ENCODE results near the gene MKLN1.

Gene MKLN1

DNA sequence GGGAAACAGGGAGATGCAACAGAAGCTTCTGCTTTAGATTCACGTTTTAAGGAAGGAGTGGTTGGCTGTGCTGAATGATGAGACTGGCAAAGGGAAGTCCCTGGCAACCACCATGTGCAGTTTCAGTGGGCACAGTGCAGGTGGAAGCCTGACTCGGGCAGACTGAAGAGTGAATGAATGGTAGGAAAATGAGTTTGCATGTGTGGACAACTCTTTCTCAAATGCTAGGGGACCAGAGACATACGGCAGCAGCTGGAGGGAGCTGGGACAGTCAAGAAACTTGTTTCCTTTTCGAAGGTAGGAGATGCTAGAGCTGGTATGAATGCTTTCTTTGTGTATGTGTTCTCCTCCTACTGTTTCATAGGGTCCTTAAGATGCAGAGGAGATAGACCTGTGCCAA is 199.8 kb downstream of the MKLN1 start:
- no peak for DNase-seq

DNA sequence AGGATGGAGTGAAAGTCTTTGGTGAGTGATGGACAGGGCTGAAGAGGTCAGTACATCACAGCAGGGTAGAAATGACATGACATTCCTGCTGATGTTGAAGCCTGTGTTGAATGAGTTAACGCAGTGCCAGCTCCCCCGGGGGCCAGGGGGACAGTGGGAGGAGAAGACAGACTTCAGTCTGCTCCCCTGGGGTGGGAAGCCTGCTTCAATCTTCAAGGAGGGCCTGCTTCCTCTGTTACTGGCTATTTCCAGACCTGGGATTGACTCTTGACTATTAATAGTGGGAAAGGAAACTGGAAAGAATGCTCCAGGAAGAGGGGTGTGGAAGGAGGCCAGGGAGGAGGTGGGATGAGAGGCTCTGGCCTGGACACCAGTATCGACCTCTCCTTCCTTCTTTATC is 201.5 kb downstream of the MKLN1 start:
- DNase-seq: no peak

DNA sequence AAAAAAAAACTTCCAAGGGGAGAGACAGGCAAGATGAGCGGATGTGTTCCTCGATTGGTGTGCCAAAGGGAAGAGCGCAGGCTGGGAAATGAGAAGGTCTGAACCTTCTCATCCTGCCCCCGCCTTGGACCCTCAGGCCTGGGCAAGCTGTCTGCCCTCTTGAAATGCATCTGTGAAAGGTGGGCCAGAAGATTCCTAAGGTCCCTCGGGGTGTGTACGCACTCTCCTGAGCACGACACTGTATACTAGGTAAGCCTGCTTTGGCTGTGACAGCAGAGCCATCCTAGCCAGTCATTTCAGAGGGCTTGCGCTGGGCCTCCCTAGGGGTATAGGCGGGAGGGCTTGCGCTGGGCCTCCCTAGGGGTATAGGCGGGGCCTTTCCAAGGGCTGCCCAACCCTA is 201.9 kb downstream of the MKLN1 start:
- no peak for DNase-seq

DNA sequence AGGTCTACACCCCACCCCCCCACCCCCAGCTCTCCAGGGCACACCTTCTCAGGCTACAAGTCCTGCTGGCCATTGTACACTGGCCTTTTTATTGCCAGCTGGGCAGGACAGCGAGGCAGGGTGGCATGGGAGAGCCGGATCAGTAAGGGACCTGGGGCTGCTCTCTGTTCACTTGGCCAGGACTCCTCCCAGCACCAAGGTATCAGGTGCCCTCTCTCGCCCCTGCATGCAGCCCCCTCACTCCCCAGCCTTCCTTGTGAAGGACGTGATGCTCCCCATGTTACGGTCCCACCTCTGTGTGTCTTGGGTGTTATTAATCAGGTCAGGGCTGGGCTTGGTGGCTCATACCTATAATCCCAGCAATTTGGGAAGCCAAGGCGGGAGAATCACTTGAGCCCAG is 202.5 kb downstream of the MKLN1 start:
- no peak for DNase-seq

DNA sequence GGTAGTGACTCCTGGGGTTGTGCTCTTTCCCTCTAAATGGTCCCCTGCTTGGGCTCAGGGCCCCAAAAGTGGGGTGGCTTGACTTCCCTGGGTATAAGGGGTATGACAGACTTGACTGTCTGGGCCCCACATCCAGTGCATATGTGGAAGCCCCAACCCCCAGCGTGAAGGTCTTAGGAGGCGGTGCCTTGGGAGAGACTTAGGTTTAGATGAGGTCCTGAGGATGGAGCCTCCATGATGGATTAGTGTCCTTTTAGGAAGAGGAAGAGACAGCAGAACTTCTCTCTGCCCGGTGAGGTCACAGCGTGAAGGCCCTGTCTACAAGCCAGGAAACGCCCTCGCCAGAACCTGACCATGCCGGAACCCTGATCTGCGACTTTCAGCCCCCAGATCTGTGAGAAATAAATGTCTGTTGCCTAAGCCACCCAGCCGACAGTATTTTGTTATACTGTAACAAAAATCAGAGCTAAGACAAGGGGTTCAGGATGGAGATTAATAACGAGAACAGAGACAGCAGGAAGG is 205.0 kb downstream of the MKLN1 start:
- DNase-seq: no peak

DNA sequence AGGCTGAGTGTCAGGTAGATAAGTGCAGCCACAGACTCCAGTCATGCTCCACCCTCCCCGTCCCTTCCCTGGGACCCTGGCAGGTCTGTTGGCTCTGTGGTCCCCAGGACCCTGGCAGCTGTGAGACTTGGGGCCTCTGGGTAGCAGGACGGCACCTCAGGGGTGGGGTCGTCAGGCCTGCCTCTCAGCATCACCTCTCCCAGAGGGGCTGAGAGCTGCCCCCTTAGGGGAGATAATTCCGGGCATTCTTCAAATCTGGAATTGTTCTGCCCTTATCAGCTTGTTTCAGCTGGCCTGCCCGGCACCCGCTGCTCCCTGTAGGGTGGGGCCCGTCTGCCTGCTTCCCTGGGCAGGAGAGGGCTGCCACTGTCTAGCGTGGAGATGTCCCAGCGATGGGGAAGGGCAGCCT is 205.5 kb downstream of the MKLN1 start:
- no peak for DNase-seq

DNA sequence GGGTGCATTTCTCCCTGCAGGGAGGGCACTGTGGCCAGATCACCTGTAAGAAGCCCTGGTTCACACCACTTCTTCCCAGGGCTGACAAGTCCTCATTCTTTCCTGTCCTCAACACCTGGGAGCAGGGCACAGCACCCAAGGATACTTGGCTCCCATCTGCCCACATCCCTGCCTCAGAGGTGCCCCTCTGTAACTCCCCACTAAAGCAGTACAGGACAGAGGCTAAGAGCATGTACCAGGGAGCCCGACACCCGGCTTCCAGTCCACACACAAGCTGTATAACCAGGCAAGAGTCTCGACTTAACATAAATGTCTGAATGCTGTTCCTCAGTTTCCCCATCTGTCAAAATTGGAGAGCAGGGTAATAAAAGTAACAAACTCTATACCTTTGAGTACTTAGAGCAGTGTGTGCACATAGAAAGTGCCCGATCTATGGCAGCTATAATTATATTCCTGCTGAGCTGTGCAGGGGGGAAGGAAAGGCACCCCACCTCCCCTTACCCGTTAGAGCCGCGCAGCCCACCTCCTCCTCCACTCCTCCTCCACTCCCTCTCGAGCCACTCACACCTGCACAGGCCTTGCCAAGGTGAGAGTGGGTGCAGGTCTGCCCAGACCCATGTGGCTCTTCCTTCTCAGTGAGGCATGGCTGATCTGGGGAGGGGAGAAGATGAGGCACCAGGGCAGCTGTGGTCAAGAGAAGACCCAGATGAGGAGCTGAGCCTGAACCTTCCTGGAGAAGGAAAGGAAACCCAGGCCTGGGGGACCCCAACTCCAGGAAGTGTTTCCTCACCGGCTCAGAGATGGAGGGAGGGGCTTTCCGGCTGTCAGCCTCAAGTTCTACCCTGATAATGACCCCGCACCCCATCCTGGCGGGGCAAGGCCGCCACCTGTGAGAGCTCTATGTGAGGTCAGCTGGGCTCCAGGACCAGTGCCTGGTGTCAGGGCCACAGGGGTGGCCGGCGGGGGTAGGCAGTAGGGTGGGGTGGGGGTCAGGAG is 206.2 kb downstream of the MKLN1 start:
- DNase-seq: no peak

DNA sequence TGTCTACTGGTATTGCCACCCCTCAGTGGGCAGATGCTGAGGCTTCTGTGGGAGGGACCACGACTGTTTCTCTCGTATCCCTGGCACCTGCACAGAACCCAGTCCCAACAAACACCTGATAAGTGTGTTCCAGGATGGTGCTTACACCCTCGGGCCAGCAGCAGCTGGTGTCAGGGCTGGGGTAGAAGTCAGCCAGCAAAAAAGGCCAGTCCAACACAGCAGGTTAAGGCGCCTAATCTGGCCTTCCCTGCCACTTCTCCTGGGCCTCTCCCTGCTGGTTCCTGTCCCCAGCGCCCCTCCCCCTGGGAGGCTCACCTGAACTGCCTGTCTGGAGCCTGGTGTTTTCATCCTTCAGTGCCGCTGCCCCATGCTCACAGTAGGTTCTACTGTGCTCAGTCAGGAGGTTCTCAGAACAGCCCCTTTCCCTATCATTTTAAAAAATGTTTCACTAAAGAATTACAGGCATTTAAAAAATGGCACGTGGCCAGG is 208.7 kb downstream of the MKLN1 start:
- DNase-seq: no peak

DNA sequence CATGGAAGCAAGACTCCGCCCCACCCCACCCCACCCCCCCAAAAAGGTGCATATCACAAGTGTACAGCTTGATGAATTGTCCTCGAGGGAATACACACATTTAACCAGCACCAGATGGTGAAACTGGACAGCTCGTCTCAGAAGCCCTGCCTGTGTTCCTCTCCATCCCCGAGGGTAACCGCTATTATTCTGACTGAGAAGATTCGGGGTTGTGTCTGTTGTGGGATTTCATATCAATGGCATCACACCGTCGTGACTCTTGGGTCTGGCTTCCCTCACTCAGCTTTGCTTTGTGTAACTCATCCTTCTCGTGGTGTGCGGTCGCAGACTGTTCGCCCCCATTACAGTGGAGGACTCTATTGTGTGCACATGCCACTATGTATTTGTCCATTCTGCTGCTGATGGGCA is 209.9 kb downstream of the MKLN1 start:
- DNase-seq: no peak

DNA sequence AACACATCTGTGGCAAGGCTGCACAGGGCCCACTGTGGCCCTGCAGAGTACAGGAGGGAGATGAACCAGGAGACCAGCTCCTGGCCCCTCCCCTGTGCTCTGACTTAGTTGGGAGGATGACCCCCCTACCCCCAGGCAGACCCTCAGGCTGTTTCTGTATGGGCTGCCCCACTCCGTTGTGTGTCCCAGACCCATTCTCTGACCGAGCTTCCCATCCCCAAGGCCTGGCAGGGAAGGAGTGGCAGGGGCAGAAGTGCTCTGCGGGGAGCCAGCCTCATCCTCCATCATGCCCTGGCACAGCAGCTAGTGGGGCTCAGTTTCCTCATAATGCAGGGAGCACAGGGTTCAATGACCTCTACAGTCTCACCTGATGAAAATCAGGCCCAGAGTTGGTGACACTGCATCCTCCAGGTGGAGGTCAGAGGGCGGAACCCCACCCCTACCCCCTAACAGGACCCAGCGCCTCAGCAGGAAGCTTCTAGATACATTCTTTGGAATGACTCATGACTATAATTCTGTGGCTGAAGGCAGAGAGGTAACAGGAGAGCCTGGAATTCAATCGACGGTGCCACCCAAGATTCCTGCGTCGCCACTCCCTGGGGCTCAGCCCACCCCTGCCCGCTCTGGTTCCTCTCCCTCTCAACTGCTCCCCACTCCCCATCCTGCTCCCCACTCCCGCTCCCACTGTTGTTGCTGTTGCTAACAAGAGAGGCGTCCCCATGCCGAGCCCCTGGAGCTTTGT is 210.6 kb downstream of the MKLN1 start:
- DNase-seq: peak in 1 of 2 experiments; percentile 74

DNA sequence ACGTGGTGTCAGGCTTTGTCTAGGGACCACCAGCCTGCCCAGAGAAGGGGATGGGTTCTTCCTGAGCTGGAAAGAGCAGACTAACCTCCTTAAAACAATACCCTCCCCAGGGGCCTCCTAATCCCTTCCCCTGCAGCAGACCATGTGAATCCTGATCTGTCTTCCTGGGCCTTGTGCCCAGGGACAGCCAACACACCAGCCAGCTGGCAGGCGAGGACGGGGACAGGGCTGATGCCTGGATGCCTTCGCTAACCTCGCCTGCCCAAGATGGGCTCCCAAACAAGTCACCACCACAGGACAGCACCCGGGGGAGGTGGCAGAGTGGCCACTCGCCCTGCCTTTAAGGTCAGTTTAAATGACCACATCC is 211.1 kb downstream of the MKLN1 start:
- no peak for DNase-seq

DNA sequence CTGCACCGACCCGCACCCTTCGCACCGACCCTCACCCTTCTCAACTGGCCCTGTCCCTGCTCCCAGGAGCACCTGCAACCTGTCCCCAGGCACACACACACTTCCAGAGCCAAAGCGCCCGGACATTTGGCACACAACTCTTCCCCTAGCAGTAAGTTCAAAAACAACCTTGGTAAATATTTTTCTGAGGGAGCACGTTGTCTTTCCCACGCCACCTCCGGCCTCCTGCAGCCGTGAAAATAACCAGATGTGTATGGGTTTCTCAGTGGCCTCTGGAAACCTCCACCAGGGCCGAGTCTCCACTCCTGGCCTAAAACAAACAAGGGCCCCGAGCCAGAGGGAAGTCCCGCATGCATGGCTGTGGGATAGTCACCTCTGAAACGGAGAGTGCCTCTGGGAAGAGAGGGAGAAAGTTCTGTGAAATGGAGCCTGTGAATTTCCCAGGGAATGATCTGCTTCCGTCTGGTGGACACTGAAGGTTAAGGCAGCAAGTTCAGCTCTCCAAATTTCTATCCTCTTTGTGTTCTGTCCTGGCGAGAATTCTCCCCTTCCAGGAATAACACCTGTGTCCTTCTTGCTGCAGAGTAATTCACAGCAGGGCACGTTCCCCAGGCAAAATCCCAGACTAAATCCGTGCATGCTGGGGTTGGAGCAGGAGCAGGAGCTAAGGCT is 213.0 kb downstream of the MKLN1 start:
- no peak for DNase-seq

DNA sequence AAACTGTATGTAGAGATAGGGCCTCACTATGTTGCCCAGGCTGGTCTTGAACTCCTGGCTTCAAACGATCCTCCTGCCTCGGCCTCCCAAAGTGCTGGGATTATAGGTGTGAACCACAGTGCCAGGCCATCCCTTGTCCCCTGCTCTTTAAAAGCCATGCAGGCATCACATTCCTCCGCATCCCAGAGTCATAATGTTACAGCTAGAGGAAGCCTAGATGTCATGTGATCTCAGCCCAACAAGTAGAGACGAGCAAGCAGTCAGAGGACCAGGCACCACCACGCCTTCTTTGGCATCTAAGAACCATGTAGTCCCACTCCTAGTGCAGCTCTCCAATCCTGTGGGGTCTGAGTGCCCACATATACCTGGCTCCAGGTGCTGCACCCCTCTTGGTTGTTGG is 215.6 kb downstream of the MKLN1 start:
- no peak for DNase-seq

DNA sequence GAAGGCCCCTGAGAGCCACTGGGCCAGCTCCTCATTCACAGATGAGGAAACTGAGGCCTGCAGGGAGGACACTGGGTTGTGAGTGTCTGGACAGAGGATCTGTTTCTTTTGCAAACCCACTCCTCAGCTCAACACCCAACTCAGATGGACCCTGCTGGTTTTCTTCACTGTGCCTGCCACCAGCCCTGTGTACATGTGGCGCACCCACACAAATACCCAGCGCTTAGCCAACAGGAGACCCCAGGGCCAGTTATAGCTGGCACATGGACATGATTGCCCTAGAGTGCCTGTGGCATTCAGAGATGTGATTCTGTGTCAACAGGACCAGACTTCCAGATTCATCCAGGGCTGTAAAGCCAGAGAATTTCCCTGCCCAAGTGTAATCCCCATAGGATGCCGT is 216.3 kb downstream of the MKLN1 start:
- no peak for DNase-seq

DNA sequence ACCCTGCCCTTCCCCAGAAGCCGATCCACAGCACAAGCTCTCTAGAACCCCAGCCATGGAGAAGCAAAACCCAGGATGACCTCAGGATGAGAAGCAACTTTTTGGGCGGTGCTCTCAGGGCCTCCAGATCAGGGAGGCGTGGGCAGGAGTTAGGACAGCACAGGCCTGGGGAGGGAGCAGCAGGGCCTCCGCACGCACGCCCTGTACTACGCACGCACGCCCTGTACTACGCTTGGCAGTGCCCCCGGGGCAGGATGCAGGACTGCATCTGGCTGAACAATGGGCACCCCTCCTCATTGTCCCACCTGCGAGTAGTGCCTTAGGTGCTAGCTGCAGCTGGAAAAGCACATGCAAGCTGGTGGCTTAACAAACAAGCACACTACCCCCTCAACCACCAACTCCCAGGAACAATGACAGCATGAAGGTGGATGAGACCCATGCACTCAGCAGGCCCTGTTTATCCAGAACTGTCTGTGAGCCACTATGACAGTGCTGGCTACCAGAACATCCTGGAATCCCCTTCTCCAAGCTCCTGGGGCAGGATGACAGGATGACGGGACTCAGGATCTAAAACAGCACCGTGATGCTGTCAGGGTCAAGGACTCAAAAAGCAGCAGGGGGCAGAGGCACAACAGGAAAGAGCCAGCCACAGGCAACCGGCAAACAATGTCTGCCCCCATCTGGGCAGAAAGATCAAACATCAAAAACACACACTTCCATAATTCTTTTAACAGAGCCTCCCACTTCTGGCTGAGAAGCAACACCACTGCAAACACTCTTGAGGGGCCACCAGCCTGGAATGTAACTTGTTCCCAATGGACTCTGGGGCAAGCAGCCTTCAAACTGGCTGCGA is 217.0 kb downstream of the MKLN1 start:
- DNase-seq: peak in 1 of 2 experiments; percentile 67

DNA sequence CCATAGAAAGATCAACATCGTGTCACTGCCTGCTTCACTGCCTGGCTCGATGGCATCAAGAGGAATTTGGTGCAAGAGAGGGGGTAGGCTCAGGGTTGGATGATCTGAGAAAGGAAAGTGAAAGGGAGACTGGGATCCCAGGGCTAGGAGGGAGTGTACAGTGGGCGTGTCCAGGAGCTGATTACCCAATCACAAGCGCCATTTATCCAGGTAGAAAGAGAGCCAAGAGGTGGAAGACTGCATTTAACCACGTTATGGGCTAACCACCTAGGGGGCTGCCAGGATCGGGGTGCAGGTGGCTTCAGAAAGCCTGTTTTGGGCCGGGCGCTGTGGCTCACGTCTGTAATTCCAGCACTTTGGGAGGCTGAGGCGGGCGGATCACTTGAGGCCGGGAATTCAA is 218.4 kb downstream of the MKLN1 start:
- peak in 1 of 2 experiments; percentile 10 for DNase-seq

All from SW 1271 (cell line).